ENCODE measurements around the gene ICAM1. TPM values are rescaled to one million over a fixed set of nuclear protein-coding genes. Genes with fewer than 3 reads are reported as not detected.

The ICAM1 gene
- total RNA-seq, 1 experiment from 2014 or later, result 2.3 TPM

DNA sequence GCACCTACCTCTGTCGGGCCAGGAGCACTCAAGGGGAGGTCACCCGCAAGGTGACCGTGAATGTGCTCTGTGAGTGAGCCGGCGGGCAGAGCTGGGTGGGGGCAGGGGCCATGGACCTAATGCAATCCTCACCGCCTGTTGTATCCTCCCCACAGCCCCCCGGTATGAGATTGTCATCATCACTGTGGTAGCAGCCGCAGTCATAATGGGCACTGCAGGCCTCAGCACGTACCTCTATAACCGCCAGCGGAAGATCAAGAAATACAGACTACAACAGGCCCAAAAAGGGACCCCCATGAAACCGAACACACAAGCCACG lies 14.0 kb downstream of the ICAM1 start:
- H3K4ac ChIP-seq (ENCODE audit: low read depth, low read length), result no peak overlapping the region
- H4K5ac ChIP-seq (ENCODE audit: insufficient read length, low read depth, low read length), result no peak overlapping the region
- H2AK5ac ChIP-seq (ENCODE audit: insufficient read length, low read length), result no peak overlapping the region
- no peak overlapping the region for H3K9ac ChIP-seq (ENCODE audit: extremely low read depth, insufficient read length, low read length)
- no peak overlapping the region for H3K23ac ChIP-seq (ENCODE audit: insufficient read length, low read depth, low read length)
- Mint-ChIP-seq H3K4me3 (no peak overlapping the region), H3K27ac (no peak overlapping the region), H3K9me3 (peaks cover 0 to 3% of the 10 kb centered on the region in 2 experiments; a peak in 2 of 5 replicates), H3K27me3 (ENCODE audit: low read depth) (peaks cover 49% of the 10 kb centered on the region), H3K4me1 (peaks cover 5 to 24% of the 10 kb centered on the region in 2 experiments; a peak in 3 of 4 replicates), H3K36me3 (ENCODE audit: insufficient read depth in 1 of 3, low read depth in 3 of 3) (peaks cover 0 to 7% (median 0%) of the 10 kb centered on the region in 3 experiments; a peak in 3 of 7 replicates)
- H2BK12ac ChIP-seq (ENCODE audit: insufficient read length, low read depth, low read length), result no peak overlapping the region
- H3K14ac ChIP-seq (ENCODE audit: insufficient read depth, low read length), result no peak overlapping the region
- H3K27ac ChIP-seq (ENCODE audit: insufficient read length, low read depth, low read length), result no peak overlapping the region
- no peak overlapping the region for H4K8ac ChIP-seq (replicated peaks; ENCODE audit: insufficient read length, low read depth, low read length)
- peaks cover 16% of the 10 kb centered on the region for H3K23me2 ChIP-seq (ENCODE audit: insufficient read length, low read depth, low read length, poor library complexity, severe bottlenecking)
- no peak overlapping the region for H2BK15ac ChIP-seq (ENCODE audit: low read depth, low read length)
- H3T11ph ChIP-seq (ENCODE audit: low read length), result no peak overlapping the region
- no peak overlapping the region for H2BK5ac ChIP-seq (ENCODE audit: insufficient read length, low read length)
- peaks cover 10% of the 10 kb centered on the region; the same call in 1 of the 2 replicates for H3K27me3 ChIP-seq (ENCODE audit: insufficient read depth, low read length)
- H3K56ac ChIP-seq (ENCODE audit: insufficient read length, low read depth, low read length), result no peak overlapping the region
- no peak overlapping the region for H3K4me2 ChIP-seq (ENCODE audit: insufficient read depth, insufficient read length, low read length)
- no peak overlapping the region for H2BK120ac ChIP-seq (ENCODE audit: low read depth, low read length, poor library complexity, severe bottlenecking)
- no peak for DNase-seq
- TF ChIP-seq, protein P1, sequence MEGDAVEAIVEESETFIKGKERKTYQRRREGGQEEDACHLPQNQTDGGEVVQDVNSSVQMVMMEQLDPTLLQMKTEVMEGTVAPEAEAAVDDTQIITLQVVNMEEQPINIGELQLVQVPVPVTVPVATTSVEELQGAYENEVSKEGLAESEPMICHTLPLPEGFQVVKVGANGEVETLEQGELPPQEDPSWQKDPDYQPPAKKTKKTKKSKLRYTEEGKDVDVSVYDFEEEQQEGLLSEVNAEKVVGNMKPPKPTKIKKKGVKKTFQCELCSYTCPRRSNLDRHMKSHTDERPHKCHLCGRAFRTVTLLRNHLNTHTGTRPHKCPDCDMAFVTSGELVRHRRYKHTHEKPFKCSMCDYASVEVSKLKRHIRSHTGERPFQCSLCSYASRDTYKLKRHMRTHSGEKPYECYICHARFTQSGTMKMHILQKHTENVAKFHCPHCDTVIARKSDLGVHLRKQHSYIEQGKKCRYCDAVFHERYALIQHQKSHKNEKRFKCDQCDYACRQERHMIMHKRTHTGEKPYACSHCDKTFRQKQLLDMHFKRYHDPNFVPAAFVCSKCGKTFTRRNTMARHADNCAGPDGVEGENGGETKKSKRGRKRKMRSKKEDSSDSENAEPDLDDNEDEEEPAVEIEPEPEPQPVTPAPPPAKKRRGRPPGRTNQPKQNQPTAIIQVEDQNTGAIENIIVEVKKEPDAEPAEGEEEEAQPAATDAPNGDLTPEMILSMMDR (conservative IDR thresholded peaks at IDR 0.05), result no peak
- H2AFZ ChIP-seq (ENCODE audit: low read length), result no peak overlapping the region
- H3K9me3 ChIP-seq (ENCODE audit: control insufficient read depth, low read depth, low read length), result no peaks in the 10 kb centered on the region
- no peak overlapping the region for H4K91ac ChIP-seq (ENCODE audit: insufficient read length, low read depth, low read length)
- no peaks in the 10 kb centered on the region for H3K79me1 ChIP-seq (ENCODE audit: insufficient read depth, low read depth, low read length, poor library complexity, severe bottlenecking)
- no peaks in the 10 kb centered on the region for H3K4me1 ChIP-seq (ENCODE audit: insufficient read depth, low read length)
- WGBS (ENCODE audit: extremely low coverage, insufficient read length, low lambda C conversion rate), result no CpG with 5 or more reads among the region's 13 CpGs
- no peak overlapping the region for H3K18ac ChIP-seq (ENCODE audit: insufficient read length, low read depth, low read length)
- H3K79me2 ChIP-seq (ENCODE audit: insufficient read depth, low read length), result no peaks in the 10 kb centered on the region
- no peaks in the 10 kb centered on the region for H4K20me1 ChIP-seq (ENCODE audit: control insufficient read depth, insufficient read depth, insufficient read length)
- H2BK20ac ChIP-seq (ENCODE audit: low read depth, low read length, poor library complexity, severe bottlenecking), result no peak overlapping the region
